Glomerular endothelial cell (primary cell): ENCODE results near the gene ZBTB22. TPM values are rescaled to one million over a fixed set of nuclear protein-coding genes. Genes with fewer than 3 reads are reported as not detected.
A peak's percentile ranks its signal among the peaks of the same experiment; 100 is the strongest.
"Not testable (repeated sequence)": the region's sequence is repeated elsewhere in the genome, so short reads cannot be mapped to it uniquely, and the experiment has no call there.

Source experiments
- DNase-seq: peaks from one replicate; pipeline ENCODE4 v3.0.0-alpha.2; 2011; ENCODE audit warnings: low read depth, low spot score; ENCODE audit errors: extremely low read depth
- total RNA-seq: library from RNA; depleted of rRNA; stranded (reverse); fragments of >200 nt; gene quantifications from 2 replicates; pipeline ENCODE4 v1.2.3, GENCODE V29; 2015

Gene ZBTB22
- total RNA-seq = 11.0 and 12.4 TPM in 2 replicates

- peak; percentile 99 for DNase-seq
Measured at GRCh38 chr6:33317669-33318425, at the start of gene ZBTB22. Gene ZBTB22, minus strand, starts transcription at chr6:33317744. Its CDS starts 828 bp downstream, at chr6:33316916.

GRCh38 chr6:33367009-33367714 is 49.6 kb upstream of the ZBTB22 start:
- DNase-seq = no peak

GRCh38 chr6:33365206-33365971 is 47.8 kb upstream of the ZBTB22 start:
- not testable (repeated sequence) for DNase-seq

- not testable (repeated sequence) for DNase-seq
Measured at GRCh38 chr6:33364475-33365205, 47.1 kb upstream of the ZBTB22 start.

GRCh38 chr6:33363486-33363885 is 45.9 kb upstream of the ZBTB22 start:
- not testable (repeated sequence) for DNase-seq

- DNase-seq = no peak
Measured at GRCh38 chr6:33359331-33359730, 41.8 kb upstream of the ZBTB22 start.

GRCh38 chr6:33357160-33357871 is 39.8 kb upstream of the ZBTB22 start:
- DNase-seq = not testable (repeated sequence)

- DNase-seq = no peak
Measured at GRCh38 chr6:33356295-33356694, 38.8 kb upstream of the ZBTB22 start.

GRCh38 chr6:33355860-33356259 is 38.3 kb upstream of the ZBTB22 start:
- not testable (repeated sequence) for DNase-seq

GRCh38 chr6:33347816-33348215 is 30.3 kb upstream of the ZBTB22 start:
- no peak for DNase-seq

GRCh38 chr6:33346972-33347371 is 29.4 kb upstream of the ZBTB22 start:
- not testable (repeated sequence) for DNase-seq

GRCh38 chr6:33344701-33345697 is 27.5 kb upstream of the ZBTB22 start:
- DNase-seq = peak; percentile 42

- no peak for DNase-seq
Measured at GRCh38 chr6:33343953-33344611, 26.5 kb upstream of the ZBTB22 start.

- DNase-seq = not testable (repeated sequence)
Measured at GRCh38 chr6:33343606-33343952, 26.0 kb upstream of the ZBTB22 start.

GRCh38 chr6:33339193-33339592 is 21.6 kb upstream of the ZBTB22 start:
- no peak for DNase-seq

GRCh38 chr6:33336495-33336894 is 19.0 kb upstream of the ZBTB22 start:
- no peak for DNase-seq

- DNase-seq = no peak
Measured at GRCh38 chr6:33335916-33336315, 18.4 kb upstream of the ZBTB22 start.

- no peak for DNase-seq
Measured at GRCh38 chr6:33333666-33334065, 16.1 kb upstream of the ZBTB22 start.
